HFF-Myc (cell line): ENCODE measurements around the gene PPIP5K2.

Experiments used
- DNase-seq: peaks from one replicate; pipeline ENCODE4 v3.0.0-alpha.2; 2011; ENCODE audit warnings: low read depth; ENCODE audit errors: extremely low read depth
- H3K4me3 ChIP-seq: replicated peaks from 2 replicates; pipeline ENCODE4 v1.5.1; 2011; ENCODE audit warnings: low read depth, mild to moderate bottlenecking, control low read depth, low read length
- TF ChIP-seq, protein P1 (sequence below): IDR thresholded peaks from 2 replicates; pipeline ENCODE4 v1.5.1; 2012; ENCODE audit warnings: mild to moderate bottlenecking, low read depth, low read length, control low read depth; ENCODE audit errors: missing control alignments

The PPIP5K2 gene

DNA sequence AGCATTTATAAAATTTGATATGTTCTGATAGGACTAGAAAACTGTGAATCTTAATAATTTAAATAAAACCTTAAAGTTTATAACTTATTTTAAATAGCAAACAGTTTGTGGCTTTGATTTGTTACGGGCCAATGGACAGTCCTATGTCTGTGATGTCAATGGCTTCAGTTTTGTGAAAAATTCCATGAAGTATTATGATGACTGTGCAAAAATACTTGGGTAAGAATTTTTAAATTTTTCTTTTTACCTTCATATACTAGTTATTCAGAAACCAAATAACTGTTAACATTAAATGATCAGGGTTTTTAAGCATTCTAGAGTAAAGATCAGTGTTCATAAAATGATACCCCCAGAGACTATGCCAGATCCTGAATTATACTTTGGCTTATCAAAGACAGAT lies 31.1 kb downstream of the PPIP5K2 start:
- TF ChIP-seq, protein P1, sequence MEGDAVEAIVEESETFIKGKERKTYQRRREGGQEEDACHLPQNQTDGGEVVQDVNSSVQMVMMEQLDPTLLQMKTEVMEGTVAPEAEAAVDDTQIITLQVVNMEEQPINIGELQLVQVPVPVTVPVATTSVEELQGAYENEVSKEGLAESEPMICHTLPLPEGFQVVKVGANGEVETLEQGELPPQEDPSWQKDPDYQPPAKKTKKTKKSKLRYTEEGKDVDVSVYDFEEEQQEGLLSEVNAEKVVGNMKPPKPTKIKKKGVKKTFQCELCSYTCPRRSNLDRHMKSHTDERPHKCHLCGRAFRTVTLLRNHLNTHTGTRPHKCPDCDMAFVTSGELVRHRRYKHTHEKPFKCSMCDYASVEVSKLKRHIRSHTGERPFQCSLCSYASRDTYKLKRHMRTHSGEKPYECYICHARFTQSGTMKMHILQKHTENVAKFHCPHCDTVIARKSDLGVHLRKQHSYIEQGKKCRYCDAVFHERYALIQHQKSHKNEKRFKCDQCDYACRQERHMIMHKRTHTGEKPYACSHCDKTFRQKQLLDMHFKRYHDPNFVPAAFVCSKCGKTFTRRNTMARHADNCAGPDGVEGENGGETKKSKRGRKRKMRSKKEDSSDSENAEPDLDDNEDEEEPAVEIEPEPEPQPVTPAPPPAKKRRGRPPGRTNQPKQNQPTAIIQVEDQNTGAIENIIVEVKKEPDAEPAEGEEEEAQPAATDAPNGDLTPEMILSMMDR, result no peak
- H3K4me3 ChIP-seq, result no peak overlapping the region
- DNase-seq, result no peak

DNA sequence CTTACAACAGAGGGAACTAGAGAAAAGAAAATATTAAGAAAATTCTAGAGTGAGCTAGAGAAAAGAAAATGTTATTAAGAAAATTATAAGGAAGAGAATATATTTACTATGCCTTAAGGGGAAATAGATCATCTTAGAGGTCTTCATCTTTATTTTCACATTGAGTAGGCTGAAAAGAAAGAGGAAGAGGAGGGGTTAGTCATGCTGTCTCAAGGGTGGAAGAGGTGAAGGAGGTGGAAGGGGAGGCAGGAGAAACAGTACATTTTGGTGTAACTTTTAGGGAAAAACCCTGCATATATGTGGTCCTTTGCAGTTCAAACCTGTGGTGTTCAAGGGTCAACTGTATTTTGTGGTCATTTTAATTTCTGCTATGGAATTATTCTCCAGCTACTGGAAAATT lies 46.6 kb downstream of the PPIP5K2 start:
- no peak overlapping the region for H3K4me3 ChIP-seq
- DNase-seq, result no peak
- TF ChIP-seq, protein P1, result no peak

DNA sequence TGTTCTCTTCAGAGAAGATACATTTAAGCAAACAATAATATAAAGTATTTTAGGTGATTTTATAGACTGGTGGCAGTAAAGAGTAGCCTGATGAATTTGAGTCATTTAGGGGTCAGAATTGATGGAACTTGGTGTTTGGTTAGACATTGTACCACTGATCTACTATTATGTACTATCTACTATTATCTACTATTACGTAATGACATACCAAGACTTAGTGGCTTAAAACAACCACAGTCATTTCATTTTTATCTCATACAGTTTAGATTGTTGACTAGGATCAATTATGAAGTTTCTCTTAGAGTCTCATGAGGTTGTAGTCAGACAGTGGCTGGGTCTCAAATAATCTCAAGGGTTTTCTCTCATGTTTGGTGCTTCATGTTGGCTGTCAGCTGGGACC lies 54.0 kb downstream of the PPIP5K2 start:
- DNase-seq, result no peak
- H3K4me3 ChIP-seq, result no peak overlapping the region
- TF ChIP-seq, protein P1, result no peak

DNA sequence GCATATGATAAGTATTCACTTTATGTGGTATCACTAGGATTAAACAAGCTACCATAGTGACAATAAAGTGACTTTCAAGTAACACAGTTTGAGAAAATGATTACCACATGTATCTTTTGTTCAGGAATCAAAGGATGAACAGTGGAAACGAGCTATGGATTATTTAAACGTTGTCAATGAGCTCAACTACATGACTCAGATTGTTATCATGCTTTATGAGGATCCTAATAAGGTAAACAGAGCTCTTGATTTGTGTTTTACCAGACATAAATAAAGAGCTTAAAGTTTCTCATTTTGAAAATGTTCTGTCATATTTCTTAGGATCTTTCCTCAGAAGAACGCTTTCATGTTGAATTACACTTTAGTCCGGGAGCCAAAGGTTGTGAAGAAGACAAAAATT lies 57.4 kb downstream of the PPIP5K2 start:
- no peak for DNase-seq
- TF ChIP-seq, protein P1, result no peak
- H3K4me3 ChIP-seq, result no peak overlapping the region

DNA sequence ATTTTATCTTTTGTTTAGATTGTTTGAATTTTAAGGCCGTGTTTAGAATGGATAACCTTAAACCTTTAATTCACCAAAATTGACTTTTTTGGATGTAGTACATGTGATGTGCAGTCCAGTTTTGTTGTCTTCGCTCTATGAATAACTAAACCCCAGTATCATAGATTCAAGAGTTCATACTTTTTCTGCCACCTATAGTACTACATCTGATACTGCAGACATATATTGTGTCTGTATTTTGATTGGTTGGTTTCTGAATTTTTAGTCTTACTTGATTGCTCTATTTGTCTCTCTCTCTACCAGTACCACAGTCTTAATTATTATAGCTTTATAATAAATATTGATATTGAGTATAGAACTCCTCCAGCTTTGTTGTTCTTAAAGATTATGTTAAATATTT lies 58.1 kb downstream of the PPIP5K2 start:
- no peak for DNase-seq
- no peak overlapping the region for H3K4me3 ChIP-seq
- TF ChIP-seq, protein P1, result no peak

DNA sequence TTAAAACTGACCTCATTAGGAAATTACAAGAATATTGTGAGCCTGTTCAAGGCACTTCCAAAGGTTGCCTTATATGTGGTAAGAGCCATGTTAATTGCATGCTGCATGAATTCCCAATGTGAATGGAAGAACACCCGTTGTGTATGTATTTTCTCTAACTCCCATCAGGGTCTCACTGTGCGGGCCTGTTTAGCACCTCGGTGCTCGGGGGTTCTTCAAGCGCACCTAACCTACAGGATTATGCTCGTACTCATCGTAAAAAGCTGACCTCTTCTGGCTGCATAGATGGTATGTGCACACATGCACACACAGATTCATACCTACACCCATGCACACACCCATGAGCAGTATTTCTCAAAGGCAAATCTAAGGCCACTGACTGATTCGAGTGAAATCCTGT lies 66.1 kb downstream of the PPIP5K2 start:
- DNase-seq, result no peak
- H3K4me3 ChIP-seq, result no peak overlapping the region
- TF ChIP-seq, protein P1, result no peak

DNA sequence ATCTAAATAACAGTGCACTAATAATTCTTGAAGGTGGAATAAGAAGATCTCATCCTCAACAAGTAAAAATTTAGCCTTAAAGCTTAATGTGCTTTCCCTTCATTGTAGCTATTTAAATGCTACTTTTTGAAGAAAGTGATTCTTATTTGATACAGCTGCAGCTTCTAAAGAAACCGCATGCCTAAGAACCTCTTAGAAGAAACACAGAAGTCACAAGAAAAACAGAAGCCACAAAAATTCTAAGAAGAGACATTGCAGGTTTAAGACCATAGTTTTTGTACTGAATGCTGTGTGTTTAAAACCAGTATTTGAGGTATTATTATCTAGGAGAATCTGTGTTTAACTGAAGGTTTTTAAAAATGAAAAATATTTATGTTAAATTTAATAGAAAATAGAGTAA lies 68.3 kb downstream of the PPIP5K2 start:
- no peak overlapping the region for H3K4me3 ChIP-seq
- no peak for DNase-seq
- TF ChIP-seq, protein P1, result no peak
